Activated CD8-positive, alpha-beta memory T cell treated with anti-CD3 and anti-CD28 coated beads for 36 hours (primary cell): Measurements from ENCODE around the gene UBAC2. TPM values are rescaled to one million over a fixed set of nuclear protein-coding genes. Genes with fewer than 3 reads are reported as not detected.

Source experiments
- CTCF ChIA-PET: fragments of 350-600 bp; sonication (Branson Sonifier 250); formaldehyde crosslinking; loops from one replicate; lab custom pipeline; 2021; ENCODE audit warnings: antibody characterized with exemption; lab: Charles Lee
- POLR2A ChIA-PET: fragments of 350-600 bp; sonication (Branson Sonifier 250); formaldehyde crosslinking; loops from one replicate; lab custom pipeline; 2021; ENCODE audit warnings: antibody characterized with exemption; lab: Charles Lee
- total RNA-seq, 2 experiments: library from RNA; stranded (reverse); gene quantifications; one replicate each; pipeline ENCODE4 v1.2.3, GENCODE V29; 2021

Gene UBAC2
- total RNA-seq, 2 experiments from 2014 or later = 61.6 to 62.4 TPM

DNA sequence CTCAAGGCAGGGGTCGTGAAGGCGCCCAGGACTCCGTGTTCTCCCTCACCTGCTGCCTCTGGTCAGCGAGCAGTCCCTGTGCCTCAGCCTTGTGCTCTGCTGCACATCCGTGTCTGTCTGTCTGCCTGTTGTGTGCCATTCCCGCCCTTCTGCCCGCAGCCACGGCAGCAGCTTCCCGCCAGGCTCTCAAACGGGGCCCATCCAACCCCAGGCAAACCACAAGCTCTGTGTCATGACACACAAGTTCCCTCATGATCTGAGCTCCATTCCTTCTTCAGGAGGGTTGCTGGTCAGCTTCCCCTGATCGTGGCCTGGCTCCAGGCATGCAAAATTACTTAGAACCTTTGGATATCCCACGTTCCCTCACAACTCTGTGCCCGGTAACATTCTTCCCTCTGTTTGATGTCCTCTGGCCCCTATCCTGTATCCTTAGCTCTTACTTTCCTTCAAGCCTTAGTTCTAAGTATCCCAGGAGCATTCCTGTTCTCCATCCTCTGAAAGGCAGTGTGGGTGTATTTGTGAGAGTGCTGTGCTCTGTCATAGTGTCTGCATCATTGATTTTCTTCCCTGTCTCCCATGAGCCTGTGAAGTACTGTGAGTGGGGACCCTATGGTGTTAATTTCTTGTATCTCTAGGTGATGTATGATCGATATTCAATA, 103.3 kb downstream of the UBAC2 start:
- CTCF ChIA-PET = interaction anchor here (1.0 to 2.2 kb wide), 6 partner anchors 12 to 133 kb away, joined by 3 to 6 read pairs (median 4); no protein-coding TSS in a partner anchor
- POLR2A ChIA-PET = interaction anchor here (1.0 to 1.4 kb wide), 3 partner anchors 10 to 71 kb away, joined by 4 to 6 read pairs (median 4); no protein-coding TSS in a partner anchor

DNA sequence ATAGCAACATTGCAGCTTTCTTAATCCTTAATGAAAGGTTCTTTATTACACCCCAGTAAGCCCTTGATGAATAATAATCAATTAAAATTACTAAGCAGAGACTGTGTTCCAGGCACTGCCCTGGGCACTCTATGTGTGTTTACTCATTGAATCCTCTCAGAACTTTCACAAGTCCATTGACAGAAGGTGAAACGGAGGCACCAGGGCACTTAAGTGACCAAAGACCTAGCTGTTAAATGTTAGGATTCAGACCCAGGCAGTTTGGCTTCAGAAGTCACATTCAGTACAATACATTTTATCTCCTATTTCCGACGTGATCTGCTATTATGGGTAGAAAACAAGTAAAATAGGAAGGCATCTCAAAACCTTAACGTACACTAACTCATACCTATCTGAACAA, 103.9 kb downstream of the UBAC2 start:
- ChIA-PET CTCF (interaction anchor here (1.0 to 2.2 kb wide), 6 partner anchors 13 to 133 kb away, joined by 3 to 6 read pairs (median 4); no protein-coding TSS in a partner anchor), POLR2A (interaction anchor here (1.0 to 1.4 kb wide), 2 partner anchors 30 to 71 kb away, joined by 4 to 6 read pairs; no protein-coding TSS in a partner anchor)

DNA sequence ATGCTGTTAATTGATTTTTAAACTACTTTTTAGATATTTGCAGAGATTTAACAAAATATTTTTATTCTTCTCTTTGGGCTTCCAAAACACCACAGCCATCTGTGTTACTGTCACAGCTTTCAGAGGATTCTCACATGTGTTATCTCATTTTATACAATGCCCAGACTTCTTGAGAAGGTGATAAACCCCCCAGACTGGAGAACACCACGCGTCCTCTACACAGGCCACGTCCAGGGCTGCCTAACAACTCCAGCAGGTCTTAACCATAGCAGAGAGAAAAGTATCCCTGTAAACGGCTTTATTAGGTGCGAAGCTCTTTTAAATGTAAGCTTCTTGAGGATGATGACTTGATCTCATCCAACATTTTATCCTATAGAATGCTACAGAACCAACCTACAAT, 104.5 kb downstream of the UBAC2 start:
- ChIA-PET CTCF (interaction anchor here (1.7 to 1.8 kb wide), 2 partner anchors 129 to 131 kb away, joined by 4 to 8 read pairs; no protein-coding TSS in a partner anchor), POLR2A (interaction anchor here (0.6 to 1.3 kb wide), 3 partner anchors 42 to 144 kb away, joined by 3 to 8 read pairs (median 5); no protein-coding TSS in a partner anchor)

DNA sequence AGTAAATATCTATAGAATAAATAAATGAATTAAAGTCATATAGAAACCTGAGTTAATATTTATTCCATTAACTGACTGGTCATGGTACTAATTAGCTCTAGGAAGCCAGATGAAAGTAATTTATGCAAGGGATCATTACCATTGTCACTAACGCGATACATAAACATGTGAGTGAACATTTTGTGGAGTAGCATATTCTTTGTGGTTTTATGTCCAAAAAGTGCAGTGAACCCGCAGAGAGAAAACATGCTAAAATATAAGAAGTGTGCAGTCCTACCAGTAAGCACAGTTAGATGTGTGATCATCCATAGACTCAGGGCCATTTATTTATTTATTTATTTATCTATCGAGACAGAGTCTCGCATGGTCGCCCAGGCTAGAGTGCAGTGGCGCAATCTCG, 104.9 kb downstream of the UBAC2 start:
- CTCF ChIA-PET = interaction anchor here (1.3 to 1.8 kb wide), 4 partner anchors 17 to 131 kb away, joined by 4 to 8 read pairs (median 6); no protein-coding TSS in a partner anchor
- POLR2A ChIA-PET = interaction anchor here (0.6 to 1.3 kb wide), 4 partner anchors 42 to 144 kb away, joined by 3 to 8 read pairs (median 4); no protein-coding TSS in a partner anchor

DNA sequence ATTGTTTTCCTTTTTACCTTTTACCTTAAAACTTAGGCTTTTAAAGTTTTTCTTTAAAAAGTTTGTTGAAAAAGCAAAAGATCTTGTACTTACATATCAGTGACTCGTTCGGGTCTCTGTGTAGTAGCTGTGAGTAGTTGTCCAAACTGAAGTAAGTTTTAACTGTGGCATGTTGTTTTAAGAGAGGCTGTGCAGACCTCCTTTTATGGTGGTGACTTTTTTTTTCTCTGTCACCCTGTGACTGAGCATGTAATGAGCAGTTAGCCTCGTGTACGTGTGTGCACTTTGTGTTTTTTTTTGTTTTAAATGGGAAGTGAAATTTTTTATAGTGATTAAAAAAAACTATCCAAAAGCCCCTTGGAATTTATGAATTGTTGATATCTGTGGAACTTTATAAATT, 106.6 kb downstream of the UBAC2 start, which contains the start of gene GPR183:
Gene GPR183, minus strand, starts transcription at position 153 of the 400 bp plus-strand sequence. CDS start 11,254 bp downstream, outside the sequence.
- ChIA-PET POLR2A (interaction anchor here (0.6 to 1.0 kb wide), 4 partner anchors 8 to 106 kb away, joined by 3 to 4 read pairs (median 4); no protein-coding TSS in a partner anchor), CTCF (interaction anchor here (0.9 to 1.8 kb wide), 4 partner anchors 12 to 131 kb away, joined by 3 to 6 read pairs (median 4); no protein-coding TSS in a partner anchor)

DNA sequence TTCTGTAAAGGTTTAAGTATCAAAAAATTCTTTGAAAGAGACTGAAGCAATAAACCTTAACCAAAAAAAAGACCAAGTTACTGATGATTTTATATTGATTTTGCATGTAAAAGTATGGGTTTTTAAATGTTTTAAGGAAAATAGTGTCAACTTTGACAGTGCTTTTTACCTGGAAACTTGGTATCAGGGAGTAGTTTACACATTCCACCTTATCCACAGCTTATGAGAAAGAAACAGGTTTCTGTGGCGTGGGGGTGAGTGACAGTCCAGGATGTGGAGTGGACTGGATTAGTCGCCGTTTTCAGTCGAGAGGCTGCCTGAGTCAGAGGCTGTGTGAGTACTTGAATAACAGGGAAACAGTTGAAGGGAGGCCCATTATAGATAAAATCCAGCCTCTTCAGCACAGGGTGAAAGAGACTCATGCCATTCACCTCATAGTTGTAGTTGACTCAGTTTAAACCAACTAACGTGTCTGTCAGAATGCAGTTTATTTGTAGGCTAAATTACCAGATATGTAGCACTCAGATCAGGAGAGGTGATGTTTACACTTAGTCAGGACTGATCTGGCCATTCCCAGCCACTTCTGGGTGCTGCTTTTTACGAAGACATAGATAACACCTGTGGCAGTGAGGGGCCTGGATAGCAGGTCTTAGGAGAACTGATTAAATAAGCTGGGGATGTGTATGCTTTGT, 107.1 kb downstream of the UBAC2 start:
- POLR2A ChIA-PET = interaction anchor here (0.6 to 1.6 kb wide), 4 partner anchors 8 to 106 kb away, joined by 3 to 5 read pairs (median 4); no protein-coding TSS in a partner anchor
- CTCF ChIA-PET = interaction anchor here (1.2 to 1.6 kb wide), 3 partner anchors 12 to 46 kb away, joined by 3 to 4 read pairs (median 3); no protein-coding TSS in a partner anchor

DNA sequence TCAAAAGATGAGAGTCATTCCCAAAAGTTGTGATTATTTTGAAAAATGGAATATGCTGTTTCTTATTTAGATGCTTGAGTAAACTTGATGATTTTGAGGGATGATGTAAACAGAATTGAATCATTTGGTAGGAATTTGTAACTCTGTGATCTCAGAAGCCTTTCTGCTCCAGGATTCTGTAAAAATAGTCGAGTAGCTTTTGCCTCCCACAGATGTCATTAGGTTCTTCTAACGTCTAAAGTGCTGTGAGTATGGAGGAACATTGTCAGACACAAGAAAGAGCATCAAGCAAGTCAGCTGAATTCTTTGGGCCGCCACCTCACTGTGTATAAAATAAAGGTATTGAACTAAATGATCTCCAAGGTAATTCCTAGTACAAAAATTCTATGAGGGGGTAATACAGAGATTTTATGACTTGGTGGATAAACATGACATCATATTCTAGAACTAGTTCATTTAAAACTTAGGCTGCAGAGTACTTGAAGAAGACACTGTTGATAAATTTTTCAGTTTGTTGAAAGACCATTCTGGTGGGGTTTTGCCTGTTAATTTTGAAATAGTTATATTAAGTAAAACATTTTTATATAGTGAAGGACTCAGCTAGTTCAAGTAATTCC, 107.9 kb downstream of the UBAC2 start:
- ChIA-PET CTCF (interaction anchor here (1.0 to 1.5 kb wide), 3 partner anchors 11 to 79 kb away, joined by 3 to 4 read pairs (median 3); no protein-coding TSS in a partner anchor), POLR2A (interaction anchor here (0.7 to 1.6 kb wide), 3 partner anchors 14 to 48 kb away, joined by 3 to 5 read pairs (median 3); no protein-coding TSS in a partner anchor)

DNA sequence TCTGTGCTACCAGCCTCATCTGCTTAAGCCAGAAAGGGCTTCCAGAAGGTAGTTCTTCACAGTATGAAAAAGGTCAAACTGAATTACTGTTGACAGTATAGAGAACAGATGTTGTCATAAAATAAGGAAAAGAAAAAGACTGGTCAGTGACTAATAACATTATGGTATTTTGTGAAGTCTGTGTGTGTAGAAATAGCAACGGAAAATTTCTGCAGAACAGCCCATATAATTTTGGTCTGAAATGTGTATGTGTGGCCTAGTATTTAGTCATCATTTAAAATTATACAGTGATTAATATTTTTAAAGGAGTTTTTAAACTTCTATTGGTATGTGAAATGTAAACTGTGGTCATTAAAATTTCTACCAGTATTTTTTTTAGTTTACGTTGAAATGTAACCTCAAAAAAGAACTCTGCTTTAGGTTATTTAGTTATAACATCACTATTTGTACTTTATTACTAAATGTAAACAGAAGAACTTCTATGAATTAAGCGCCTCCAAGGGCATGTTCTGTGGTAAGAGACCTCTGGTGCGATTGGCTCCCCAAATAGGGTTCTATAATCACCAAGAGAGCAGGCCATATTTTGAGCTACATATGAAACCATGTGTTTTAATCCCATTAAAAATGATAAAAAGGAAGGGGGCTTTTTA, 109.9 kb downstream of the UBAC2 start:
- ChIA-PET CTCF (interaction anchor here (0.6 to 1.6 kb wide), 3 partner anchors 8 to 677 kb away, joined by 3 to 8 read pairs (median 5); no protein-coding TSS in a partner anchor), POLR2A (no interaction called here)

DNA sequence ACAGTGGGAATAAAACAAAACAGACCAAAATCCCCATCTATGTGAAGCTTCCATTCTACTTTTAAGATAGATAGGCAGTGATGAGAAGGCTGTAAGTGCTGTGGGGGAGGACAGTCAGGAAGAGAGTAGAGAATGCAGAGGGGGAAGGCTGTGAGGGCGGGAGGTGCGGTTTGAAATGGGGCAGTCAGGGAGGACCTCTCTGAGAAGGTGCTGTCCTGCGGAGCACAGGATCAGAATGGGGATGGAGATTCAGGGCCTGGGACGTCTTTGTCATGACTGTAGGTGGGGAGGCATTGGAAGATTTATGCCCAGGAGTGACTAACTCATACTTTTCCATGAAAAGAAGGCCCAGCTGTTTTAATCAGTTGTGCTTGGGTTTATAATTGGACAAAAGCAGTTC, 110.5 kb downstream of the UBAC2 start:
- ChIA-PET POLR2A (no interaction called here), CTCF (interaction anchor here (0.6 to 1.8 kb wide), 5 partner anchors 9 to 676 kb away, joined by 3 to 8 read pairs (median 5); no protein-coding TSS in a partner anchor)

DNA sequence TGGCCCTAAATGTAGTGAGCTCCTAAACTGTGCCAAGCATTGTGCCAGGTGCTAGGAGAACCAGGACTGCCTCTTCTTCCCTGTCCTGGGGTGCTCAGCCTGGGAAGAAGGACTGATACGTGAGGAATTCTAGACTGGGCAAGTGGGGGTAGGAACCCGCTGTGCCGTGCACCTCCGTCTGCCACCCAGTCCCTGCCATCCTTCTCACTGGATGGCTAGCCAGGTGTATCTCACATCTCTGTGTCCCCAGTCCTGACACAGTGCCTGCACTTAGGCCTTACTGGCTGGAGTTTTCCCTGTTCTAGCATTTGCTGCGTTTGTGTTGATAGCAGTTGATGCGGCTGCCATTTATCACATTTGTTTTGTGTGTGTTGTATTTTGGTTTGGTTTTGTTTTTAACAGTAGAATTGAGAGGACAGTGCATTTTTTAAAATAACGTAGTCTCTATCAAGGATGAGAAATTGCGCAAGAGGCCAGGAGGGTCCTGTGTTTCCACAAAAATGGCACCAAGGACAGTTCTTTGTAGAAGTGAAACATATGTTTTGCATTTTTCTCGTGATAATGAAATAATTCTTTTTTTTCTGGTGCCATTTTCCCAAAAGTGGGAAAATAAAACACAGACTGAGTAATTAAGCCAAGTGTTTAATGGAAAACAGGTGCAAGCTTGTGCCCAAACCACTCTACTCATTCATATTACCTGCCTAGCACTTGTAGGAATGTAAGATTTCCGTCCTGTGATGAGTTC, 111.3 kb downstream of the UBAC2 start:
- ChIA-PET CTCF (interaction anchor here (1.1 to 1.8 kb wide), 5 partner anchors 10 to 135 kb away, joined by 3 to 5 read pairs (median 5); no protein-coding TSS in a partner anchor), POLR2A (no interaction called here)

DNA sequence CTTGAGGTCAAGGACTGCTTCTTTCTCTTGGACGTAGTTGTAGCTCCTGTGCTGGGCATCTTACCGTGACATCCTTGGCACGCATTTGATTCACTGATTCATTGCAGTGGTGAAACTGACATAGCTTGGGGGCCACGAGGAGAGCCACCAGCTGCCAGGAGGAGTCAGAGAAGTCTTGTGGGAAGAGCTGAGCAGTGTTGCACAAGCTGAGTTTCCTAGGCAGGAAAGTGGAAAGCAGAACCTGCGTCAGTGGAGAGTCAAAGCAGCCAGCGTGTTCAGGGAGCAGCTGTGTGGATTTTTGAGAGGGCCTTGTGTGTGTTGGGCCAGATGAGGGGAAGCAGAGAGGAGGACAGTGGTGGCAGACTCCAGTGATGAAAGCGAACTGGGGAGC, 111.8 kb downstream of the UBAC2 start:
- POLR2A ChIA-PET = no interaction called here
- CTCF ChIA-PET = interaction anchor here (1.1 to 1.8 kb wide), 4 partner anchors 10 to 136 kb away, joined by 3 to 5 read pairs (median 4); no protein-coding TSS in a partner anchor

DNA sequence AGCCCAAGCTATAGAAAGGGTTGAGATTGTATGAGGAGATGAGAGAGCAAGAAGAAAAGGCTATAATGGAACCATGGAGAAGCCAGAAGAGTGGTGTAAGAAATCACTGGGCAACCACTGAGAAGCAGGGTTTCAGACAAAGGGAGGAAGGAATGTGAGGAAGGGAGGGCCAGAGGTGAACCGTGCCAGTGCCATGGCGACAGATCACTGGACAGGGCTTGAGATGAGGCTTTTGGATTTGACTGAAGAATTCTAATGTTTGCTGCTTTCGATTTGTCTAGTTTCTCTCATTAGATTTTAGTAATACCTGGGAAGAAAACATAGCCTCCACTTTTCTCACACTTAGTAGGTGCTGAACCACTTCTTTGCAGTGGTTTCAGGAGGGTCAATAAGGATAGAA, 112.8 kb downstream of the UBAC2 start:
- ChIA-PET CTCF (interaction anchor here (1.8 kb wide), 1 partner anchor 9 kb away, joined by 5 read pairs; no protein-coding TSS in a partner anchor), POLR2A (no interaction called here)

DNA sequence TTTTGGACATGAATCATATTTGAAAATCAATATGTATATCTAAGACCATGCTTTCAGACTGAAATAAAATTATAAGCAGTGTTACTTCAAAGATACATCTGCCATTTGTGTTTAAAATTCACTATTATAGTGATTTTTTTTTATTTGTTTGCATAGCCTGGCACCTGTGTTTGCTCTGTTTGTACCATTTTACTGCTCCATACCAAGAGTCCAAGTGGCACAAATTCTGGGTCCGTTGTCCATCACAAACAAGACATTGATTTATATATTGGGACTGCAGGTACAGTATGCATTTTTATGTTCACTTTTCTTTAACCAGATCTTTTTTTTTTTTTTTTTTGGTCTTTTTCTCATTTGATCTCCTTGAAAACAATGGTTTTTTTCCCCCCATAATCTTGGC, 113.3 kb downstream of the UBAC2 start:
- ChIA-PET CTCF (interaction anchor here (1.0 to 1.8 kb wide), 2 partner anchors 9 to 27 kb away, joined by 3 to 5 read pairs; no protein-coding TSS in a partner anchor), POLR2A (interaction anchor here (0.7 to 1.8 kb wide), 2 partner anchors 10 to 11 kb away, joined by 4 to 5 read pairs; no protein-coding TSS in a partner anchor)

DNA sequence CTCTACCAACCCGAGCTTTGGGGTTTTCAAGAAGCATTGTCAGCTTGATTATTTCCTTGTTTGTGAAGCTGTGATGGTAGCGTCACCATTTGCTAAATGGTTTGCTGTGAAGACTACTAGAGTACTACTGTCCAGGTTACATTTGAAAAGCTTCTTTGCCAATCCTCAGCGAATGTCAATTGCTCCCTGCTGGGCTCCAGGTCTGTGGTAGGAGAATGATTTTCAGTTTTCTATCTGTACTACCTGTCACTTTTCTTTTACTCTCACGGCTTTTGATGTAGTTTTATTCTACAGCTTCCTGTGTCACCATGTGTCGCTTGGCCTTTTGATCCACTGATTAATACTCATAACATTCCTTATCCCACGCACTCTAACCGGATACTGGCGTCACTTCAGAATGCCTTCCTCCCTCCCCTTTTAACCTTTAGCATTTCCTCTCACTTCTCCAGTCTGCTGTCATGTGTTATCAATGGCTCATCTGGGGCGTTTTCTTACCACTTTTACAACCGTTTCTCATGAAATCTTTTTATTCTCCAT, 114.1 kb downstream of the UBAC2 start:
- POLR2A ChIA-PET = interaction anchor here (0.7 to 1.8 kb wide), 4 partner anchors 11 to 58 kb away, joined by 3 to 5 read pairs (median 4); no protein-coding TSS in a partner anchor

DNA sequence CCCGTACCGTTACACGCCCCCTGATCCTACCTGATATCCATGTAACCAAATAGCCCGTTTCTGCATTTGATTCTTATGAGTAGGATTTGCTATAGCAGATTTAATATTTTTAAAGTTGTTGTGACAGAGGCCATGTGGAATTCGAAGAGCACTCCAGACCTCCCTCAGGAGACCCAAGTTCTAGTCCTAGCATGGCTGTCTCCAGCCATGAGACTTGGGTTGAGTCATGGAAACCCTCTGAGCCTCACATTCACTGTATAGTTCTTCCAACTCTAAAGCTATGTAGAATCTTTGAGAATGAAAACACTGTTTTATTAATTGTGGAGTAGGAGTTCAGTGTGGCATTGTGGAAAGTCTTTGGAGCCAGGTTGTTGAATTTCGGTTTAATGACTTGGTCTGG, 114.5 kb downstream of the UBAC2 start:
- CTCF ChIA-PET = interaction anchor here (1.0 kb wide), 1 partner anchor 26 kb away, joined by 3 read pairs; no protein-coding TSS in a partner anchor
- POLR2A ChIA-PET = interaction anchor here (0.8 to 1.8 kb wide), 2 partner anchors 10 to 58 kb away, joined by 3 to 5 read pairs; no protein-coding TSS in a partner anchor

More for the DNA sequence above, 114.1 kb downstream of the UBAC2 start:
- CTCF ChIA-PET = interaction anchor here (0.6 to 1.0 kb wide), 2 partner anchors 26 to 32 kb away, joined by 3 to 4 read pairs; no protein-coding TSS in a partner anchor

DNA sequence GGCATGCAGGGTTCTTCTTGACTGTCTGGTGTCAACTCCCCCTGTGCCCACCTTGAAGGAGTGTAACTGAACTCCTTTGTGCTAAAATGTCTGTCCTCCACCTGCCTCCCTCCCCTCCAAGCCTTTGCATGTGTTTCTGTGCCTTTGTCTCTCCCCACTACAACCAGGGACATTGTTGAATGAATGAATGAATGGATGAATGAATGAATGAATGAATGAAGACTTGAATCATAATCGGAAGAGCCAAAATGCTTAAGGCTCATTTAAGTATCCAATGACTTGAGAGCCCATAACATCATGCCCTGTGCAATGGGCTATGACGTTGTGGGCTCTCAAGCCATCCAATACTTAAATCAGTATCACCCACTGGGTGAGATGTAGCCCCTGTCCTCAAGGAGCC, 115.6 kb downstream of the UBAC2 start:
- ChIA-PET POLR2A (no interaction called here), CTCF (interaction anchor here (1.7 kb wide), 1 partner anchor 65 kb away, joined by 3 read pairs; no protein-coding TSS in a partner anchor)
